Thyroid gland (tissue), 4 donors: Measurements from ENCODE around the gene GIPC2.

Source experiments
- CTCF ChIP-seq, 6 experiments: fragments of 200-600 bp in 3 of 6; fragments of 450-650 bp in 3 of 6; sonication (generic) in 3 of 6; IDR thresholded peaks; one replicate each; pipeline ENCODE4 v1.5.1; 2016 to 2019; ENCODE audit warnings: antibody characterized with exemption in 6 of 6, mild to moderate bottlenecking in 2 of 6, inconsistent platforms in 1 of 6, moderate library complexity in 1 of 6
- POLR2A ChIP-seq, 2 donors: fragments of 450-650 bp; IDR thresholded peaks; one replicate each; pipeline ENCODE4 v1.6.1; 2017; ENCODE audit warnings: antibody characterized with exemption in 2 of 2, mild to moderate bottlenecking in 2 of 2, moderate library complexity in 1 of 2

GRCh38 chr1:78081980-78082860 lies 36.5 kb downstream of the GIPC2 start:
- TF ChIP-seq CTCF (IDR thresholded peaks at IDR 0.05) (no peak), POLR2A (IDR thresholded peaks at IDR 0.05) (no peak)
